ENCODE data around the gene KCND2.
"Not testable (repeated sequence)": the region's sequence is repeated elsewhere in the genome, so short reads cannot be mapped to it uniquely, and the experiment has no call there.

KCND2 gene

DNA sequence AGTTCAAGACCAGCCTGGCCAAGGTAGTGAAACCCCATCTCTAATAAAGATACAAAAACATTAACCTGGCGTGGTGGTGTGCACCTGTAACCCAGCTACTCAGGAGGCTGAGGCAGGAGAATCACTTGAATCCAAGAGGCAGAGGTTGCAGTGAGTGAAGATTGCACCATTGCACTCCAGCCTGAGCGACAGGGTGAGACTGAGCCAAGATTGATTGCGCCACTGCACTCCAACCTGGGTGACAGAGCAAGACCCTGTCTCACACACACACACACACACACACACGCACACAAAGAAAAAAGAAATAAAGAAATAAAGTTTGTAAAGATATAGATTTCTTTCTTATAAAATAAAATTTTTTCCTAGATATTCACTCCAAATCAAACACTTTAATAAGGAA, 305.7 kb downstream of the KCND2 start:
- POLR2A ChIA-PET: not testable (repeated sequence)

DNA sequence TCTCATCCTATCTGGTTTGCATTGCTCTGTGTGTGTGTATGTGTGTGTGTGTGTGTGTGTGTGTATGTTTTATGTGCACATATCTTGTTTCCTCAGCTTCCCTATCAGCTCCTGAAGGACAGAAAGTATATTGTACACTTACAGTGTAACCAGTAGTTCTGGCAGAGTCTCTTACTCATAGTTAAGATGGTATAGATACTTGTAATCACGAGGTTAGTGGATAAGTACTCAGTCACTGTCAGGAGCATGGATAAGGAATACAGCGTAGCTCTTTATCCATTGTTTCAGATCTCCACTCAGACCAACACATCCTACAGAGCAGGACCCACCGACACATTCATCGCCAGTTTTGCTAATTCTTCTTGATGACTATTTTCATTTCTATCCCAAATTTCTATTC, 309.9 kb downstream of the KCND2 start:
- no peaks in the 10 kb centered on the region for H3K9me3 ChIP-seq (ENCODE audit: control extremely low read depth in 1 of 5, control insufficient read depth in 4 of 5, insufficient read depth in 2 of 5, low read depth in 1 of 5, low read length in 4 of 5)
- no peaks in the 10 kb centered on the region for H3K27me3 ChIP-seq (replicated peaks in 2 of 5; ENCODE audit: control insufficient read depth in 4 of 5, insufficient read depth in 5 of 5, low read length in 4 of 5)
- WGBS (ENCODE audit: insufficient coverage): no CpG with 5 or more reads among the region's 4 CpGs
- no peak overlapping the region for H3K4me3 ChIP-seq (ENCODE audit: control insufficient read depth in 1 of 7, extremely low read depth in 1 of 7, insufficient read depth in 4 of 7, low read depth in 2 of 7, low read length in 6 of 7)
- H3K4me1 ChIP-seq (ENCODE audit: control extremely low read depth in 1 of 4, control insufficient read depth in 4 of 4, insufficient read depth in 4 of 4, low read length in 3 of 4): no peaks in the 10 kb centered on the region
- POLR2A ChIA-PET: no interaction called here
- no peak for DNase-seq
- CTCF ChIA-PET: interaction anchor here (1.5 kb wide), 1 partner anchor 8 kb away, joined by 5 read pairs; no protein-coding TSS in a partner anchor
- no peaks in the 10 kb centered on the region for H3K36me3 ChIP-seq (ENCODE audit: control insufficient read depth in 4 of 4, insufficient read depth in 4 of 4, low read length in 3 of 4)
- no peak overlapping the region for H3K27ac ChIP-seq (ENCODE audit: insufficient read depth in 1 of 2, low read depth in 1 of 2, low read length in 2 of 2, poor library complexity in 1 of 2, severe bottlenecking in 2 of 2)

More for the DNA sequence above, 305.7 kb downstream of the KCND2 start:
- WGBS (ENCODE audit: insufficient coverage): 100% methylated on average over 1 of the region's 4 CpGs
- H3K27me3 ChIP-seq (replicated peaks in 2 of 5; ENCODE audit: control insufficient read depth in 4 of 5, insufficient read depth in 5 of 5, low read length in 4 of 5); CTCF ChIA-PET; H3K27ac ChIP-seq (ENCODE audit: insufficient read depth in 1 of 2, low read depth in 1 of 2, low read length in 2 of 2, poor library complexity in 1 of 2, severe bottlenecking in 2 of 2); H3K4me3 ChIP-seq (ENCODE audit: control insufficient read depth in 1 of 7, extremely low read depth in 1 of 7, insufficient read depth in 4 of 7, low read depth in 2 of 7, low read length in 6 of 7); H3K36me3 ChIP-seq (ENCODE audit: control insufficient read depth in 4 of 4, insufficient read depth in 4 of 4, low read length in 3 of 4); DNase-seq; H3K9me3 ChIP-seq (ENCODE audit: control extremely low read depth in 1 of 5, control insufficient read depth in 4 of 5, insufficient read depth in 2 of 5, low read depth in 1 of 5, low read length in 4 of 5); H3K4me1 ChIP-seq (ENCODE audit: control extremely low read depth in 1 of 4, control insufficient read depth in 4 of 4, insufficient read depth in 4 of 4, low read length in 3 of 4): not testable (repeated sequence)

DNA sequence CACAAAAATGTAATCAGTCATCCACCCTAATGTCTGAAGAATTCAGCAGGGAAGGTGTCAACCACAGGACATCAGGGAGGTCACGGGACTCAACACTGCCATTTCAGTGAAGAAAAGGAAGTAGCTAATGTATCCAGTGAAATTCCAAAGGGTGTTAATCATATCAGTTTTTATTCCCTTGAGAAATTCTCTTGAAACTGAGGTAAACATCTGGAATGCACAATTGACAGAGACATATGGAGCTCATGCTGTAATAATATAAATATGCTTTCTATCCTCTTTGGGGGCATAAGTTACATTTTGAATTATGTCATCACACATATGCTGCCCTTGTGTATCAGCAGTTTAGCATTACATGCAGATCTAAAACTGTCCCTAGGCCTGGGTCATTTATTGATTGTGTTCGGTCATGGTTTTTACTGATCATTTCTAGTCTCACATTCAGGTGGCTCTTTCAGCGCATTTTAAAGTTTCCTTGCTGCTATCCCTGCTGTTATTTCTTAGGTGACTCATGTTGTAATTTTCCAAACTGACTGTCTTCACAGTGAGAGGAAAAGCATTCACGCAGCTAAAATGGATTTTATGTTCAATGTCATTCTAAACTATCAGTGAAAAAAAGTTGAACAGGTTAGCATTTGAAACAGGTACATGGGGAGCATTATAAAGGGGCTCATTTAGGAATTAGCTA, 311.1 kb downstream of the KCND2 start:
- no peaks in the 10 kb centered on the region for H3K4me1 ChIP-seq (ENCODE audit: control extremely low read depth in 1 of 4, control insufficient read depth in 4 of 4, insufficient read depth in 4 of 4, low read length in 3 of 4)
- ChIA-PET CTCF (interaction anchor here (1.5 kb wide), 1 partner anchor 9 kb away, joined by 5 read pairs; no protein-coding TSS in a partner anchor), POLR2A (no interaction called here)
- no peaks in the 10 kb centered on the region for H3K27me3 ChIP-seq (replicated peaks in 2 of 5; ENCODE audit: control insufficient read depth in 4 of 5, insufficient read depth in 5 of 5, low read length in 4 of 5)
- no peak overlapping the region for H3K27ac ChIP-seq (ENCODE audit: insufficient read depth in 1 of 2, low read depth in 1 of 2, low read length in 2 of 2, poor library complexity in 1 of 2, severe bottlenecking in 2 of 2)
- 94% methylated on average over 2 of the region's 4 CpGs for WGBS (ENCODE audit: insufficient coverage)
- no peak overlapping the region for H3K4me3 ChIP-seq (ENCODE audit: control insufficient read depth in 1 of 7, extremely low read depth in 1 of 7, insufficient read depth in 4 of 7, low read depth in 2 of 7, low read length in 6 of 7)
- DNase-seq: no peak
- H3K9me3 ChIP-seq (ENCODE audit: control extremely low read depth in 1 of 5, control insufficient read depth in 4 of 5, insufficient read depth in 2 of 5, low read depth in 1 of 5, low read length in 4 of 5): no peaks in the 10 kb centered on the region
- H3K36me3 ChIP-seq (ENCODE audit: control insufficient read depth in 4 of 4, insufficient read depth in 4 of 4, low read length in 3 of 4): no peaks in the 10 kb centered on the region

DNA sequence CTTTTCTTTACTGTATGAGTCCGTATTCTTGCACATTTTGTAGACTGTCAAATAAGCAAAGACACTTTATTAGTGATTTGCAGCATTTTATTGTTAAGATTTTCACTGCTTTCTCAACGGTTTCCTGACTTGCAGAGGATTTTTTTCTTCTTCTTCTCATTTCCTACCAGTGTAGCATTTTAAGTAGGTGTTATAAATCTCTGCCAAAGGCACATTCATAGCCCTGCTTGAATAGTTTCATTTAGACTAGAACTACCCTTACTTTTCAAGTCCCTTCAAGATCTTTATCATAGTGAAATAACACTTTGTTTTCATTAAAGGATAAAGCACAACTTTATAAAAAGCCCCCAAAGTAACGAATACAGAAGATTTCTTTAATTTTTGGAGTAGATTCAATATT, 313.6 kb downstream of the KCND2 start:
- H3K36me3 ChIP-seq (ENCODE audit: control insufficient read depth in 4 of 4, insufficient read depth in 4 of 4, low read length in 3 of 4): no peaks in the 10 kb centered on the region
- no peaks in the 10 kb centered on the region for H3K4me1 ChIP-seq (ENCODE audit: control extremely low read depth in 1 of 4, control insufficient read depth in 4 of 4, insufficient read depth in 4 of 4, low read length in 3 of 4)
- no peak overlapping the region for H3K27ac ChIP-seq (ENCODE audit: insufficient read depth in 1 of 2, low read depth in 1 of 2, low read length in 2 of 2, poor library complexity in 1 of 2, severe bottlenecking in 2 of 2)
- CTCF ChIA-PET: interaction anchor here (0.7 kb wide), 1 partner anchor 1315 kb away, joined by 3 read pairs; no protein-coding TSS in a partner anchor
- no peak overlapping the region for H3K4me3 ChIP-seq (ENCODE audit: control insufficient read depth in 1 of 7, extremely low read depth in 1 of 7, insufficient read depth in 4 of 7, low read depth in 2 of 7, low read length in 6 of 7)
- POLR2A ChIA-PET: no interaction called here
- no peak for DNase-seq
- WGBS (ENCODE audit: insufficient coverage): 0% methylated on average over 1 of the region's 3 CpGs
- H3K27me3 ChIP-seq (replicated peaks in 2 of 5; ENCODE audit: control insufficient read depth in 4 of 5, insufficient read depth in 5 of 5, low read length in 4 of 5): no peaks in the 10 kb centered on the region
- no peaks in the 10 kb centered on the region for H3K9me3 ChIP-seq (ENCODE audit: control extremely low read depth in 1 of 5, control insufficient read depth in 4 of 5, insufficient read depth in 2 of 5, low read depth in 1 of 5, low read length in 4 of 5)

DNA sequence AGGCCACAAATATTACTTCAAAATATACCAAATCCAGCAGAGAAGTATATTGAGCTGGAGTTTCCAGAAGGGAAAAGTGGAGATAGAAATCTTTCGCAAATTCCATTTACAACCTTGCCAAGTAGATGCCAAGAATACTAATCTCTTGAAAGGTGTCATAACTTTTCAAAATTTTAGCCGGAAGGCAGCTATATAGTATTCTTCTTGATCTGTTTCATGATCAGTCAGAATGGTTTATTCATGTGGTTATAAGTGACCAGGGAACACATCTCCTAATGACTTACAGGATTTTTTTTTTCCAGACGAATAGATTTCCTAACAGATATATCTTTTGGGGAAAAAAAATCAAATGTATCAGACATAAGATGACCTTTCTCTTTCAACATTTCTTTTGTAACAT, 314.3 kb downstream of the KCND2 start:
- Histone ChIP-seq H3K27ac (ENCODE audit: insufficient read depth in 1 of 2, low read depth in 1 of 2, low read length in 2 of 2, poor library complexity in 1 of 2, severe bottlenecking in 2 of 2) (no peak overlapping the region), H3K4me3 (ENCODE audit: control insufficient read depth in 1 of 7, extremely low read depth in 1 of 7, insufficient read depth in 4 of 7, low read depth in 2 of 7, low read length in 6 of 7) (no peak overlapping the region), H3K27me3 (replicated peaks in 2 of 5; ENCODE audit: control insufficient read depth in 4 of 5, insufficient read depth in 5 of 5, low read length in 4 of 5) (no peaks in the 10 kb centered on the region), H3K9me3 (ENCODE audit: control extremely low read depth in 1 of 5, control insufficient read depth in 4 of 5, insufficient read depth in 2 of 5, low read depth in 1 of 5, low read length in 4 of 5) (no peaks in the 10 kb centered on the region), H3K36me3 (ENCODE audit: control insufficient read depth in 4 of 4, insufficient read depth in 4 of 4, low read length in 3 of 4) (no peaks in the 10 kb centered on the region), H3K4me1 (ENCODE audit: control extremely low read depth in 1 of 4, control insufficient read depth in 4 of 4, insufficient read depth in 4 of 4, low read length in 3 of 4) (no peaks in the 10 kb centered on the region)
- ChIA-PET CTCF (interaction anchor here (0.7 kb wide), 1 partner anchor 1316 kb away, joined by 3 read pairs; no protein-coding TSS in a partner anchor), POLR2A (no interaction called here)
- WGBS (ENCODE audit: insufficient coverage): 100% methylated on average over 1 of the region's 3 CpGs
- DNase-seq: no peak

DNA sequence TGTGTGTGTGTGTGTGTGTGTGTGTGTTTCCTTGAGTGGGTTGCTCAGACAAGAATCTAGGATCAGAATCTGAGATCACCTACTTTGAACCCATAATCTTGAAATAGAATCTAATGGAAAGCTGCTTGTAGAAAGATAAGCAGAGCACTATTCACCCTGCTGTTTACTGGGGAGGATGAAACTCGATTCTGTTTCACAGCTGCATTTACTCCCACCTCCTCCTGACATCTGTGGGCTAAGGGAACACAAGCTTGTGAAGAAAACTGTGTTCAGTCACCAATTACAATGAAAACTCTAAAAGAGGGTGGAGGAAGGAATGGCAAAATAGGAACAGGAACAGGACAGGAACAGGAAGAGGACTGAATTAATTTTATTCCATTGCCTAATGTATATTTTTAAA, 315.4 kb downstream of the KCND2 start:
- ChIA-PET POLR2A (no interaction called here), CTCF (no interaction called here)
- H3K4me3 ChIP-seq (ENCODE audit: control insufficient read depth in 1 of 7, extremely low read depth in 1 of 7, insufficient read depth in 4 of 7, low read depth in 2 of 7, low read length in 6 of 7): no peak overlapping the region
- no peak overlapping the region for H3K27ac ChIP-seq (ENCODE audit: insufficient read depth in 1 of 2, low read depth in 1 of 2, low read length in 2 of 2, poor library complexity in 1 of 2, severe bottlenecking in 2 of 2)
- DNase-seq: no peak
- no CpG with 5 or more reads among the region's 1 CpG for WGBS (ENCODE audit: insufficient coverage)
- H3K36me3 ChIP-seq (ENCODE audit: control insufficient read depth in 4 of 4, insufficient read depth in 4 of 4, low read length in 3 of 4): no peaks in the 10 kb centered on the region
- no peaks in the 10 kb centered on the region for H3K4me1 ChIP-seq (ENCODE audit: control extremely low read depth in 1 of 4, control insufficient read depth in 4 of 4, insufficient read depth in 4 of 4, low read length in 3 of 4)
- H3K9me3 ChIP-seq (ENCODE audit: control extremely low read depth in 1 of 5, control insufficient read depth in 4 of 5, insufficient read depth in 2 of 5, low read depth in 1 of 5, low read length in 4 of 5): no peaks in the 10 kb centered on the region
- no peaks in the 10 kb centered on the region for H3K27me3 ChIP-seq (replicated peaks in 2 of 5; ENCODE audit: control insufficient read depth in 4 of 5, insufficient read depth in 5 of 5, low read length in 4 of 5)

DNA sequence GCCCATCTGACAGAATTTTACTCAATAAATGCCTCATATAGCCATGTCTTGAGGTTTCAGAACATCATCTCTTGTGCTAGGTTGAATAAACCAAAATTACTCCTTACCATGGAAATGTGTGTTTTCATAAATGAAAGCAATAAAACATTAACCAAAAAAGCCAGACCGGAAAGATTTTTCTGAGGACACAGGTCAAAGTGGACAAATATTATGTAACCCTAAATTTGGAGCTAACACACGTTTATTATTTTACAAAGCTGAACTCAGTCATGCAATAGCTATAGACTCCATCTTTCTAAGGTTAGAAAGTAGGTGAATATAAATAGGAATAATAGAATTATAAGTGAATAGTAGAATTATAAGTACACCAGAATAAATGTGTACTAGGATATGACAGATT, 315.9 kb downstream of the KCND2 start:
- H3K36me3 ChIP-seq (ENCODE audit: control insufficient read depth in 4 of 4, insufficient read depth in 4 of 4, low read length in 3 of 4): no peaks in the 10 kb centered on the region
- no peak overlapping the region for H3K27ac ChIP-seq (ENCODE audit: insufficient read depth in 1 of 2, low read depth in 1 of 2, low read length in 2 of 2, poor library complexity in 1 of 2, severe bottlenecking in 2 of 2)
- no CpG with 5 or more reads among the region's 2 CpGs for WGBS (ENCODE audit: insufficient coverage)
- no peaks in the 10 kb centered on the region for H3K4me1 ChIP-seq (ENCODE audit: control extremely low read depth in 1 of 4, control insufficient read depth in 4 of 4, insufficient read depth in 4 of 4, low read length in 3 of 4)
- H3K9me3 ChIP-seq (ENCODE audit: control extremely low read depth in 1 of 5, control insufficient read depth in 4 of 5, insufficient read depth in 2 of 5, low read depth in 1 of 5, low read length in 4 of 5): no peaks in the 10 kb centered on the region
- DNase-seq: no peak
- ChIA-PET CTCF (no interaction called here), POLR2A (no interaction called here)
- peaks cover 0 to 2% (median 0%) of the 10 kb centered on the region in 5 experiments for H3K27me3 ChIP-seq (replicated peaks in 2 of 5; ENCODE audit: control insufficient read depth in 4 of 5, insufficient read depth in 5 of 5, low read length in 4 of 5)
- H3K4me3 ChIP-seq (ENCODE audit: control insufficient read depth in 1 of 7, extremely low read depth in 1 of 7, insufficient read depth in 4 of 7, low read depth in 2 of 7, low read length in 6 of 7): no peak overlapping the region
